H1 (cell line): ENCODE measurements around the gene TMEM176B. TPM values are rescaled to one million over a fixed set of nuclear protein-coding genes. Genes with fewer than 3 reads are reported as not detected.

ENCODE experiments used
- CTCF ChIA-PET: fragments of 300-600 bp; sonication (Branson Sonifier 250); formaldehyde crosslinking; loops from one replicate; lab custom pipeline; 2021; ENCODE audit not compliant: partially characterized antibody; lab: Charles Lee
- POLR2A ChIA-PET: fragments of 300-600 bp; sonication (Branson Sonifier 250); formaldehyde crosslinking; loops from one replicate; lab custom pipeline; 2021; ENCODE audit warnings: inconsistent platforms; ENCODE audit not compliant: partially characterized antibody; lab: Charles Lee
- DNase-seq, 2 experiments: peaks; one replicate each; pipeline versions ENCODE4 v3.0.0 to v3.0.0-alpha.2; 2010 to 2022; ENCODE audit warnings: low spot score in 2 of 2, low read depth in 1 of 2, mixed read lengths in 1 of 2
- FAIRE-seq: peaks from 2 replicates; lab custom pipeline; 2011; peaks lifted over from hg19 to GRCh38; lab: Jason Lieb, UNC
- H2AFZ ChIP-seq: 2 replicates; pipeline ENCODE4 v1.8.1; 2012; ENCODE audit warnings: low read length, inconsistent platforms
- H2AK5ac ChIP-seq: 2 replicates; pipeline ENCODE4 v1.6.1; 2013; ENCODE audit warnings: low read depth, low read length
- H2BK120ac ChIP-seq: replicated peaks from 2 replicates; pipeline ENCODE3; 2013; ENCODE audit warnings: low read depth, low read length, inconsistent platforms
- H2BK12ac ChIP-seq: 2 replicates; pipeline ENCODE4 v1.6.1; 2013; ENCODE audit warnings: low read depth, low read length
- H2BK15ac ChIP-seq: 2 replicates; pipeline ENCODE4 v1.6.1; 2013; ENCODE audit warnings: low read length
- H2BK20ac ChIP-seq: 2 replicates; pipeline ENCODE4 v1.6.1; 2013; ENCODE audit warnings: low read length
- H2BK5ac ChIP-seq: 2 replicates; pipeline ENCODE4 v1.6.1; 2013; ENCODE audit warnings: low read depth, low read length
- H3K14ac ChIP-seq: 2 replicates; pipeline ENCODE4 v1.6.1; 2013; ENCODE audit warnings: inconsistent platforms; ENCODE audit not compliant: insufficient read length
- H3K18ac ChIP-seq: 2 replicates; pipeline ENCODE4 v1.6.1; 2013; ENCODE audit warnings: low read length; ENCODE audit errors: extremely low read depth
- H3K23ac ChIP-seq: 2 replicates; pipeline ENCODE4 v1.6.1; 2013; ENCODE audit warnings: inconsistent platforms; ENCODE audit not compliant: insufficient read length
- H3K23me2 ChIP-seq: 2 replicates; pipeline ENCODE4 v1.6.1; 2013; ENCODE audit warnings: low read depth, low read length
- H3K27ac ChIP-seq: 2 replicates; pipeline ENCODE4 v1.6.1; 2011; ENCODE audit warnings: low read depth, low read length, inconsistent platforms
- H3K27me3 ChIP-seq, 4 experiments: replicated peaks in 1 of 4; 1 replicate in 1 of 4; 2 replicates in 3 of 4; pipeline versions ENCODE4 v1.6.1 to v1.8.1; 2011 to 2013; ENCODE audit warnings: low read length in 3 of 4, mild to moderate bottlenecking in 3 of 4, inconsistent platforms in 2 of 4, mixed read lengths in 2 of 4, moderate library complexity in 1 of 4; ENCODE audit not compliant: control insufficient read depth in 3 of 4, insufficient read depth in 3 of 4; ENCODE audit errors: extremely low read depth in 1 of 4
- H3K36me3 ChIP-seq, 4 experiments: 2 replicates each; pipeline versions ENCODE4 v1.6.1 to v1.8.1; 2011 to 2013; ENCODE audit warnings: mild to moderate bottlenecking in 4 of 4, low read length in 3 of 4, moderate library complexity in 2 of 4, control low read depth in 1 of 4, inconsistent platforms in 1 of 4; ENCODE audit not compliant: insufficient read depth in 4 of 4, control insufficient read depth in 2 of 4
- H3K4ac ChIP-seq: replicated peaks from 2 replicates; pipeline ENCODE3; 2013; ENCODE audit warnings: low read length, low read depth, mixed read lengths, inconsistent platforms; ENCODE audit not compliant: insufficient read length
- H3K4me1 ChIP-seq, 4 experiments: replicated peaks in 1 of 4; 1 replicate in 1 of 4; 2 replicates in 3 of 4; pipeline versions ENCODE4 v1.6.1 to v1.8.1; 2011 to 2013; ENCODE audit warnings: low read length in 3 of 4, inconsistent platforms in 2 of 4, mixed read lengths in 1 of 4; ENCODE audit not compliant: insufficient read depth in 4 of 4, control insufficient read depth in 3 of 4
- H3K4me2 ChIP-seq, 2 experiments: 2 replicates each; pipeline versions ENCODE4 v1.6.1 to v1.8.1; 2011 to 2013; ENCODE audit warnings: low read depth in 2 of 2, low read length in 2 of 2, control low read depth in 1 of 2, inconsistent platforms in 1 of 2, mild to moderate bottlenecking in 1 of 2; ENCODE audit not compliant: insufficient read depth in 1 of 2
- H3K4me3 ChIP-seq, 4 experiments: fragments of 200-600, 300-600 bp in 1 of 4; sonication (generic), shearing (Covaris generic), sonication (Bioruptor Twin) in 1 of 4; 2 replicates each; pipeline versions ENCODE4 v1.5.1 to v1.8.1; 2011 to 2016; ENCODE audit warnings: low read length in 4 of 4, low read depth in 3 of 4, control low read depth in 2 of 4, inconsistent platforms in 2 of 4, mild to moderate bottlenecking in 2 of 4, mixed read lengths in 1 of 4, moderate library complexity in 1 of 4; ENCODE audit not compliant: insufficient read depth in 2 of 4; ENCODE audit errors: extremely low read depth in 1 of 4
- H3K56ac ChIP-seq: replicated peaks from 2 replicates; pipeline ENCODE3; 2013; ENCODE audit warnings: low read depth, mild to moderate bottlenecking, mixed read lengths, low read length, inconsistent platforms; ENCODE audit not compliant: insufficient read length
- H3K79me1 ChIP-seq: 2 replicates; pipeline ENCODE4 v1.6.1; 2013; ENCODE audit warnings: low read depth, low read length, control low read depth
- H3K79me2 ChIP-seq, 2 experiments: 2 replicates each; pipeline versions ENCODE4 v1.6.1 to v1.8.1; 2012 to 2013; ENCODE audit warnings: low read length in 2 of 2, mild to moderate bottlenecking in 2 of 2, inconsistent platforms in 1 of 2; ENCODE audit not compliant: insufficient read depth in 2 of 2, control insufficient read depth in 1 of 2
- H3K9ac ChIP-seq, 4 experiments: replicated peaks in 1 of 4; 1 replicate in 1 of 4; 2 replicates in 3 of 4; pipeline versions ENCODE4 v1.6.1 to v1.8.1; 2011 to 2013; ENCODE audit warnings: low read depth in 3 of 4, low read length in 3 of 4, control low read depth in 2 of 4, mild to moderate bottlenecking in 2 of 4, moderate library complexity in 2 of 4, inconsistent platforms in 1 of 4; ENCODE audit errors: extremely low read depth in 1 of 4
- H3K9me3 ChIP-seq, 2 experiments: 2 replicates each; pipeline versions ENCODE4 v1.6.1 to v1.8.1; 2012 to 2013; ENCODE audit warnings: mild to moderate bottlenecking in 2 of 2, moderate library complexity in 2 of 2, control low read depth in 1 of 2, inconsistent platforms in 1 of 2, low read depth in 1 of 2, low read length in 1 of 2, mixed read lengths in 1 of 2; ENCODE audit not compliant: insufficient read depth in 2 of 2
- H4K20me1 ChIP-seq, 2 experiments: replicated peaks in 1 of 2; 2 replicates each; pipeline versions ENCODE3 to v1.8.1; 2011 to 2013; ENCODE audit warnings: inconsistent platforms in 2 of 2, low read length in 2 of 2, mild to moderate bottlenecking in 1 of 2; ENCODE audit not compliant: insufficient read depth in 2 of 2, control insufficient read depth in 1 of 2
- H4K5ac ChIP-seq: 2 replicates; pipeline ENCODE4 v1.6.1; 2013; ENCODE audit warnings: low read length, low read depth, mixed read lengths, inconsistent platforms; ENCODE audit not compliant: insufficient read length
- H4K8ac ChIP-seq: 2 replicates; pipeline ENCODE4 v1.8.0; 2013; ENCODE audit warnings: mild to moderate bottlenecking, moderate library complexity, low read length, inconsistent platforms; ENCODE audit not compliant: insufficient read depth; ENCODE audit errors: extremely low read depth
- H4K91ac ChIP-seq: replicated peaks from 2 replicates; pipeline ENCODE3; 2013; ENCODE audit warnings: low read length, mixed read lengths, inconsistent platforms; ENCODE audit not compliant: insufficient read length
- BACH1 ChIP-seq: IDR thresholded peaks from 2 replicates; pipeline ENCODE4 v1.6.1; 2012; ENCODE audit warnings: low read length, improper control_type of control experiment
- BCL11A ChIP-seq, 2 experiments: IDR thresholded peaks; one replicate each; pipeline ENCODE4 v1.6.1; 2011; ENCODE audit warnings: low read depth in 2 of 2, low read length in 2 of 2, mild to moderate bottlenecking in 2 of 2
- CBX8 ChIP-seq: fragments of 300-800, 300-1000 bp; sonication (generic); IDR thresholded peaks from 2 replicates; pipeline ENCODE4 v1.7.1; 2016; ENCODE audit warnings: low read depth, low read length, borderline replicate concordance
- CHD1 ChIP-seq: IDR thresholded peaks from 2 replicates; pipeline ENCODE4 v1.6.1; 2012; ENCODE audit warnings: low read depth, low read length, improper control_type of control experiment
- EGR1 ChIP-seq: IDR thresholded peaks from 2 replicates; pipeline ENCODE4 v1.6.1; 2011; ENCODE audit warnings: low read depth, low read length, borderline replicate concordance
- GTF2F1 ChIP-seq: IDR thresholded peaks from 2 replicates; pipeline ENCODE4 v1.6.1; 2012; ENCODE audit warnings: low read depth, low read length, improper control_type of control experiment, borderline replicate concordance
- KDM4A ChIP-seq: IDR thresholded peaks from one replicate; pipeline ENCODE4 v1.7.1; 2012; ENCODE audit warnings: low read depth, mild to moderate bottlenecking, moderate library complexity, low read length, inconsistent platforms; ENCODE audit not compliant: severe bottlenecking
- KDM5A ChIP-seq: fragments of 200-600 bp; IDR thresholded peaks from 2 replicates; pipeline ENCODE4 v1.7.1; 2012; ENCODE audit warnings: mild to moderate bottlenecking, low read length, inconsistent platforms, mixed read lengths
- POLR2AphosphoS5 ChIP-seq: IDR thresholded peaks from 2 replicates; pipeline ENCODE4 v1.6.1; 2011; ENCODE audit warnings: low read depth, low read length
- SP2 ChIP-seq: IDR thresholded peaks from 2 replicates; pipeline ENCODE4 v1.6.1; 2012; ENCODE audit warnings: mild to moderate bottlenecking, low read length, inconsistent platforms
- WGBS, 2 experiments: shearing (Covaris generic) in 1 of 2; methylation state at CpG; one replicate each; pipeline versions ENCODE4 v1.1.6 to v1.1.7; 2013 to 2015; ENCODE audit warnings: low lambda C conversion rate in 2 of 2, mixed read lengths in 2 of 2, inconsistent platforms in 1 of 2, low coverage in 1 of 2, missing lambda C conversion rate in 1 of 2; ENCODE audit not compliant: insufficient replicate concordance in 2 of 2, insufficient coverage in 1 of 2, insufficient read length in 1 of 2; ENCODE audit errors: extremely low coverage in 1 of 2, missing lambda C conversion rate in 1 of 2; 5-methylcytosine and 5-hydroxymethylcytosine counted together
- polyA plus RNA-seq, 7 experiments: library from polyadenylated mRNA; depleted of rRNA in 3 of 7; stranded (reverse) in 5 of 7; unstranded in 2 of 7; fragments of >200 nt in 5 of 7; fragments of 200-250 nt in 2 of 7; gene quantifications; 1 replicate in 5 of 7; 2 replicates in 1 of 7; 4 replicates in 1 of 7; pipeline versions ENCODE4 v1.2.1 to v1.2.3, GENCODE V29; 2011 to 2013; ENCODE audit warnings: missing spikeins in 2 of 7, mixed read lengths in 2 of 7
- total RNA-seq: library from RNA; stranded (reverse); fragmentation: NEBNext Ultra II Directional; extraction: Animal tissue kit (Norgen Biotek cat#: 25700); gene quantifications from 2 replicates; pipeline ENCODE4 v1.2.1, GENCODE V29; 2021
- TF ChIP-seq, protein P1 (sequence below): IDR thresholded peaks from 2 replicates; pipeline ENCODE4 v1.6.1; 2012; ENCODE audit warnings: low read length, inconsistent platforms

Gene TMEM176B
- total and polyA plus RNA-seq, 2 of the 8 experiments (the other 6 are each of a cell fraction or from before 2014, with no cell fraction given) = 1.2 to 2.1 TPM

DNA sequence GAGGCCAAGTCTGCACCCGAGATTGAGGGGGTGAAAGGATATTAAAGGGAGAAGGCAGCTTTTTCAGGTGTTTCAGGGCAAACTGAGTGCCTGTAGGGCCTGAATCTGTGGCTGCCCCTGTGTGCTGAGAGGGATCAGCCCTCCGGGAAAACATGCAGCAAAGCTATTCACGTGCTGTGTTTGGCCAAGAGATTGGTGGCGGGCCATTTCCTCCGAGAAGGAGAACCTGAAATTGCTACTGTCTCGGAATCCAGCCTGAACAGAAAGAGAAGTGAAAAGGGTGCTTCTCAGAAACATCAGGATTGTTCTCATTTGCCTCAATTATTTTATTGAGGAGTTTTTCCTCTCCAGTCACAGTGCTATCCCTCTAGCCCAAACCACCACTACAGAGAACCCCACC, 46.9 kb downstream of the TMEM176B start:
- Histone ChIP-seq H2BK15ac (no peak overlapping the region), H2AK5ac (no peak overlapping the region), H3K56ac (no peak overlapping the region), H3K79me1 (no peaks in the 10 kb centered on the region), H3K79me2 (no peaks in the 10 kb centered on the region), H2BK12ac (no peak overlapping the region), H3K14ac (no peak overlapping the region), H4K8ac (no peak overlapping the region), H2BK20ac (no peak overlapping the region), H3K9me3 (no peaks in the 10 kb centered on the region), H3K36me3 (no peaks in the 10 kb centered on the region), H3K4me2 (no peak overlapping the region), H3K27me3 (peaks cover 0 to 18% (median 12%) of the 10 kb centered on the region in 4 experiments; a peak in 5 of 7 replicates), H2BK120ac (no peak overlapping the region), H3K27ac (no peak overlapping the region), H2AFZ (no peak overlapping the region), H3K4me3 (no peak overlapping the region), H2BK5ac (no peak overlapping the region)
- WGBS, 2 experiments = 92% methylated on average over 6 of the region's 6 CpGs; no CpG with 5 or more reads in 1 of the 2 experiments
- POLR2A ChIA-PET = no interaction called here
- CTCF ChIA-PET = interaction anchor here (1.2 to 1.9 kb wide), 2 partner anchors 9 to 305 kb away, joined by 3 to 9 read pairs; no protein-coding TSS in a partner anchor
- TF ChIP-seq SP2 = no peak
- no peak for TF ChIP-seq KDM5A
- no peak for TF ChIP-seq BCL11A (IDR thresholded peaks at IDR 0.05; ENCODE audit: low read depth in 2 of 2, low read length in 2 of 2)
- no peak for TF ChIP-seq GTF2F1
- no peak for TF ChIP-seq KDM4A
- TF ChIP-seq, protein P1, sequence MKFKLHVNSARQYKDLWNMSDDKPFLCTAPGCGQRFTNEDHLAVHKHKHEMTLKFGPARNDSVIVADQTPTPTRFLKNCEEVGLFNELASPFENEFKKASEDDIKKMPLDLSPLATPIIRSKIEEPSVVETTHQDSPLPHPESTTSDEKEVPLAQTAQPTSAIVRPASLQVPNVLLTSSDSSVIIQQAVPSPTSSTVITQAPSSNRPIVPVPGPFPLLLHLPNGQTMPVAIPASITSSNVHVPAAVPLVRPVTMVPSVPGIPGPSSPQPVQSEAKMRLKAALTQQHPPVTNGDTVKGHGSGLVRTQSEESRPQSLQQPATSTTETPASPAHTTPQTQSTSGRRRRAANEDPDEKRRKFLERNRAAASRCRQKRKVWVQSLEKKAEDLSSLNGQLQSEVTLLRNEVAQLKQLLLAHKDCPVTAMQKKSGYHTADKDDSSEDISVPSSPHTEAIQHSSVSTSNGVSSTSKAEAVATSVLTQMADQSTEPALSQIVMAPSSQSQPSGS = no peak
- TF ChIP-seq CHD1 = no peak
- no peak for TF ChIP-seq CBX8
- TF ChIP-seq EGR1 = no peak
- no peak for TF ChIP-seq BACH1
- TF ChIP-seq POLR2AphosphoS5 = no peak
- TF ChIP-seq, all 59 proteins: peak for 0
- Histone ChIP-seq H3K18ac (no peak overlapping the region), H3K23ac (no peak overlapping the region), H3K4ac (no peak overlapping the region), H3K9ac (no peak overlapping the region), H3K4me1 (no peaks in the 10 kb centered on the region), H4K5ac (no peak overlapping the region), H4K20me1 (peaks cover 0 to 4% of the 10 kb centered on the region in 2 experiments), H4K91ac (no peak overlapping the region), H3K23me2 (no peaks in the 10 kb centered on the region)
- FAIRE-seq (no peak), DNase-seq (no peak)
